Measurements from ENCODE around the gene RNF150. TPM values are rescaled to one million over a fixed set of nuclear protein-coding genes. Genes with fewer than 3 reads are reported as not detected.

RNF150 gene
- total RNA-seq, 4 donors from 2014 or later: 13.1 to 24.3 (median 15.7) TPM

- Histone ChIP-seq H3K4me1 (no peaks in the 10 kb centered on the region), H3K27ac (no peak overlapping the region), H3K27me3 (no peaks in the 10 kb centered on the region), H3K9me3 (no peaks in the 10 kb centered on the region), H3K4me3 (no peak overlapping the region), H3K36me3 (no peaks in the 10 kb centered on the region)
- no peak for TF ChIP-seq POLR2A (IDR thresholded peaks at IDR 0.05)
- no peak for TF ChIP-seq EP300 (IDR thresholded peaks at IDR 0.05)
- no peak for TF ChIP-seq CTCF (IDR thresholded peaks at IDR 0.05)
- no peak for DNase-seq (ENCODE audit: low spot score in 2 of 2)
- WGBS, 2 donors: 70 to 77% methylated on average over 2 of the region's 2 CpGs
Observed at GRCh38 chr4:140931911-140932310, 201.4 kb downstream of the RNF150 start.

- TF ChIP-seq EP300 (IDR thresholded peaks at IDR 0.05) (no peak), POLR2A (IDR thresholded peaks at IDR 0.05) (no peak), CTCF (IDR thresholded peaks at IDR 0.05) (no peak)
- DNase-seq (ENCODE audit: low spot score in 2 of 2): no peak
- Histone ChIP-seq H3K27ac (no peak overlapping the region), H3K27me3 (no peaks in the 10 kb centered on the region), H3K9me3 (no peaks in the 10 kb centered on the region), H3K4me1 (no peaks in the 10 kb centered on the region), H3K36me3 (no peaks in the 10 kb centered on the region), H3K4me3 (no peak overlapping the region)
- WGBS, 2 donors: 80 to 84% methylated on average over 7 of the region's 7 CpGs
Observed at GRCh38 chr4:140930557-140930956, 202.7 kb downstream of the RNF150 start.

- H3K4me3 ChIP-seq: no peak overlapping the region
- H3K27ac ChIP-seq: no peak overlapping the region
- H3K27me3 ChIP-seq: no peaks in the 10 kb centered on the region
- no peaks in the 10 kb centered on the region for H3K4me1 ChIP-seq
- WGBS, 2 donors: 93 to 94% methylated on average over 3 of the region's 3 CpGs
- DNase-seq (ENCODE audit: low spot score in 2 of 2): no peak
- TF ChIP-seq EP300 (IDR thresholded peaks at IDR 0.05) (no peak), POLR2A (IDR thresholded peaks at IDR 0.05) (no peak), CTCF (IDR thresholded peaks at IDR 0.05) (no peak)
- H3K9me3 ChIP-seq: no peaks in the 10 kb centered on the region
- H3K36me3 ChIP-seq: peaks cover 0 to 5% (median 0%) of the 10 kb centered on the region in 3 donors
Observed at GRCh38 chr4:140930011-140930410, 203.3 kb downstream of the RNF150 start.

- Histone ChIP-seq H3K27ac (no peak overlapping the region), H3K4me1 (no peaks in the 10 kb centered on the region), H3K4me3 (no peak overlapping the region), H3K36me3 (peaks cover 0 to 6% (median 0%) of the 10 kb centered on the region in 3 donors), H3K9me3 (no peaks in the 10 kb centered on the region), H3K27me3 (no peaks in the 10 kb centered on the region)
- no peak for DNase-seq (ENCODE audit: low spot score in 2 of 2)
- TF ChIP-seq EP300 (IDR thresholded peaks at IDR 0.05) (no peak), POLR2A (IDR thresholded peaks at IDR 0.05) (no peak), CTCF (IDR thresholded peaks at IDR 0.05) (no peak)
- WGBS, 2 donors: 30 to 32% methylated on average over 3 of the region's 3 CpGs
Observed at GRCh38 chr4:140928880-140929279, 204.4 kb downstream of the RNF150 start.

GRCh38 chr4:140926672-140927071 is 206.6 kb downstream of the RNF150 start:
- no peak overlapping the region for H3K27ac ChIP-seq
- no peak overlapping the region for H3K4me3 ChIP-seq
- no peaks in the 10 kb centered on the region for H3K27me3 ChIP-seq
- TF ChIP-seq EP300 (IDR thresholded peaks at IDR 0.05) (no peak), POLR2A (IDR thresholded peaks at IDR 0.05) (no peak), CTCF (IDR thresholded peaks at IDR 0.05) (no peak)
- WGBS, 2 donors: 44 to 53% methylated on average over 2 of the region's 2 CpGs
- H3K9me3 ChIP-seq: no peaks in the 10 kb centered on the region
- H3K4me1 ChIP-seq: no peaks in the 10 kb centered on the region
- H3K36me3 ChIP-seq: peaks cover 0 to 6% (median 0%) of the 10 kb centered on the region in 3 donors
- no peak for DNase-seq (ENCODE audit: low spot score in 2 of 2)

All from tibial nerve (tissue), 4 donors.